Keratinocyte (primary cell): Measurements from ENCODE around the gene CACNA2D2.

Experiments used
- CTCF ChIP-seq, 3 experiments: IDR thresholded peaks in 1 of 3; conservative IDR thresholded peaks in 1 of 3; optimal IDR thresholded peaks in 1 of 3; 2 replicates in 2 of 3; 3 replicates in 1 of 3; pipeline versions ENCODE3 to v1.5.1; 2011; ENCODE audit warnings: low read length in 3 of 3, mild to moderate bottlenecking in 3 of 3, moderate library complexity in 2 of 3, control low read depth in 1 of 3, inconsistent platforms in 1 of 3; ENCODE audit not compliant: insufficient read depth in 2 of 3; ENCODE audit errors: extremely low read depth in 1 of 3
- EZH2 ChIP-seq: IDR thresholded peaks from one replicate; pipeline ENCODE4 v1.6.1; 2012; ENCODE audit warnings: inconsistent platforms, mild to moderate bottlenecking, low read length, moderate library complexity

DNA sequence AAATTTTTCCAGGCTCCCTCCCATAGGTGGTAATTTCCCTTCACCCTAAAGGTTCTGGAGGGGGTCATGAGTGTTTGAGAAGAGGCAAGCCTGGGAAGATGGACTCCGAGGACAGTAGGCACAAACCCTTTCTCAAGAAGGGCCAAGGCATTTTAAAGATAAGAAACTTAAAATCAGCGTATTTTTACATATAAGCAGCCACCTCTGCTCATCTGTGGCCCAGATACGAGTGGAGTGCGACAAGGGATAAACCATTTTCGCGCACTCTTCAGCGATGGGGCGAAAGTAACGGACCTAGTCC is 163.3 kb downstream of the CACNA2D2 start:
- TF ChIP-seq CTCF (optimal IDR thresholded peaks at IDR 0.05 in 1 of 3, IDR thresholded peaks at IDR 0.05 in 1 of 3, conservative IDR thresholded peaks at IDR 0.05 in 1 of 3; ENCODE audit: extremely low read depth in 1 of 3, insufficient read depth in 2 of 3, low read length in 3 of 3) (no peak), EZH2 (no peak)
